Mesothelial cell of epicardium (in vitro differentiated cells): Measurements from ENCODE around the gene AKAP13. TPM values are rescaled to one million over a fixed set of nuclear protein-coding genes. Genes with fewer than 3 reads are reported as not detected.

Experiments used
- DNase-seq, 2 experiments: peaks; one replicate each; pipeline ENCODE4 v3.0.0; 2021; ENCODE audit warnings: low spot score in 2 of 2; ENCODE audit not compliant: unreplicated experiment in 2 of 2
- H3K27ac Mint-ChIP-seq: 2 replicates; pipeline ENCODE4 v1.8.0; 2021; ENCODE audit warnings: mixed read lengths
- H3K27me3 Mint-ChIP-seq: 2 replicates; pipeline ENCODE4 v1.8.0; 2021; ENCODE audit warnings: low read depth, mixed read lengths
- H3K36me3 Mint-ChIP-seq: 2 replicates; pipeline ENCODE4 v1.8.0; 2021; ENCODE audit warnings: mixed read lengths
- H3K4me1 Mint-ChIP-seq: 2 replicates; pipeline ENCODE4 v1.8.0; 2021; ENCODE audit warnings: mixed read lengths
- H3K4me3 Mint-ChIP-seq: 2 replicates; pipeline ENCODE4 v1.8.0; 2021; ENCODE audit warnings: mild to moderate bottlenecking, moderate library complexity, mixed read lengths
- H3K9me3 Mint-ChIP-seq: 2 replicates; pipeline ENCODE4 v1.8.0; 2021; ENCODE audit warnings: mixed read lengths
- CTCF ChIP-seq: fragments of 200-600 bp; sonication (generic); IDR thresholded peaks from one replicate; pipeline ENCODE4 v1.5.0; 2021; ENCODE audit warnings: antibody characterized with exemption; ENCODE audit not compliant: unreplicated experiment
- total RNA-seq: library from RNA; stranded (reverse); gene quantifications from 3 replicates; pipeline ENCODE4 v1.2.1, GENCODE V29; 2021

AKAP13 gene
- total RNA-seq, 1 donor from 2014 or later = 109 TPM

- H3K36me3 Mint-ChIP-seq = peaks cover 30% of the 10 kb centered on the region
These were observed 290.8 kb downstream of the AKAP13 start for GRCh38 chr15:85671156-85671555.

GRCh38 chr15:85672332-85673084 lies 292.1 kb downstream of the AKAP13 start:
- Mint-ChIP-seq H3K27me3 (no peaks in the 10 kb centered on the region), H3K27ac (no peak overlapping the region), H3K4me1 (peaks cover 8% of the 10 kb centered on the region), H3K9me3 (no peaks in the 10 kb centered on the region), H3K36me3 (peaks cover 27% of the 10 kb centered on the region), H3K4me3 (no peak overlapping the region)
- no peak for TF ChIP-seq CTCF
- no peak for DNase-seq

More at GRCh38 chr15:85671156-85671555, 290.8 kb downstream of the AKAP13 start:
- no peak for TF ChIP-seq CTCF
- Mint-ChIP-seq H3K4me3 (no peak overlapping the region), H3K27me3 (no peaks in the 10 kb centered on the region), H3K27ac (no peak overlapping the region), H3K9me3 (no peaks in the 10 kb centered on the region), H3K4me1 (peaks cover 13% of the 10 kb centered on the region)
- DNase-seq = no peak

GRCh38 chr15:85673326-85673725 lies 292.9 kb downstream of the AKAP13 start:
- TF ChIP-seq CTCF = no peak
- no peak overlapping the region for H3K4me3 Mint-ChIP-seq
- no peak overlapping the region for H3K27ac Mint-ChIP-seq
- H3K4me1 Mint-ChIP-seq = peaks cover under 1% of the 10 kb centered on the region
- no peaks in the 10 kb centered on the region for H3K9me3 Mint-ChIP-seq
- H3K36me3 Mint-ChIP-seq = peaks cover 26% of the 10 kb centered on the region
- no peaks in the 10 kb centered on the region for H3K27me3 Mint-ChIP-seq
- DNase-seq = no peak

GRCh38 chr15:85676342-85677098 lies 296.1 kb downstream of the AKAP13 start:
- no peaks in the 10 kb centered on the region for H3K4me1 Mint-ChIP-seq
- no peaks in the 10 kb centered on the region for H3K27me3 Mint-ChIP-seq
- H3K27ac Mint-ChIP-seq = no peak overlapping the region
- no peaks in the 10 kb centered on the region for H3K9me3 Mint-ChIP-seq
- no peak overlapping the region for H3K4me3 Mint-ChIP-seq
- no peak for TF ChIP-seq CTCF
- DNase-seq = no peak
- peaks cover 11% of the 10 kb centered on the region for H3K36me3 Mint-ChIP-seq

GRCh38 chr15:85679231-85679630 lies 298.8 kb downstream of the AKAP13 start:
- Mint-ChIP-seq H3K27me3 (no peaks in the 10 kb centered on the region), H3K27ac (no peak overlapping the region), H3K36me3 (peaks cover 22% of the 10 kb centered on the region), H3K4me3 (no peak overlapping the region), H3K4me1 (no peaks in the 10 kb centered on the region), H3K9me3 (no peaks in the 10 kb centered on the region)
- no peak for TF ChIP-seq CTCF
- DNase-seq = no peak
